ENCODE results near the gene TRIM56. TPM values are rescaled to one million over a fixed set of nuclear protein-coding genes. Genes with fewer than 3 reads are reported as not detected.

The TRIM56 gene
- total and polyA plus RNA-seq, 2 of the 13 experiments (the other 11 are each of a cell fraction or from before 2014, with no cell fraction given) = 3.2 to 7.1 TPM

DNA sequence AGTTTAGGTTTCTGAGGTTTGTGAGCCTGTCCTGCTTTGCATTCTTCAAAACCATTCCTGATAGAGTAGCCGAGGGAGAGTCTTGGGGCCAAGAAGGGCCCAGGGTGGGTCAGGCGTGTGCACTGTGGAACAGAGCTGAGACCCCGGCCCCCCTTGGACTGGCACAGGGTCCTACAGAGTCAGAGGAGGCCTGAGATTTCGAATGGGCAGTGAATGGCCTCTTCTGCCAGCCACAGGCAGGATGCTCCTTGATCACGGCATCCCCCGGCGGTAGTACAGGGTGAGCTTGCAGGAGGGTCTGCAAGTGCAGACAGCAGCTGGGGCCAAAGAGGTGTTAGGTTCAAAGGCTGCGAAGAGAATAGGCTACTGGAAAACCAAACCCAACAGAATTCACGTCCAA lies 4.6 kb downstream of the TRIM56 start:
- ATAC-seq (no peak), DNase-seq (ENCODE audit: low spot score) (no peak), FAIRE-seq (no peak)
- no peak for TF ChIP-seq ZNF678 (CRISPR knock-in tag; IDR thresholded peaks at IDR 0.05)
- TF ChIP-seq, protein P1, sequence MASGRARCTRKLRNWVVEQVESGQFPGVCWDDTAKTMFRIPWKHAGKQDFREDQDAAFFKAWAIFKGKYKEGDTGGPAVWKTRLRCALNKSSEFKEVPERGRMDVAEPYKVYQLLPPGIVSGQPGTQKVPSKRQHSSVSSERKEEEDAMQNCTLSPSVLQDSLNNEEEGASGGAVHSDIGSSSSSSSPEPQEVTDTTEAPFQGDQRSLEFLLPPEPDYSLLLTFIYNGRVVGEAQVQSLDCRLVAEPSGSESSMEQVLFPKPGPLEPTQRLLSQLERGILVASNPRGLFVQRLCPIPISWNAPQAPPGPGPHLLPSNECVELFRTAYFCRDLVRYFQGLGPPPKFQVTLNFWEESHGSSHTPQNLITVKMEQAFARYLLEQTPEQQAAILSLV (CRISPR knock-in tag; IDR thresholded peaks at IDR 0.05; ENCODE audit: borderline replicate concordance) = no peak
- TF ChIP-seq SOX13 (IDR thresholded peaks at IDR 0.05) = no peak
- no peak for TF ChIP-seq SOX13 (CRISPR knock-in tag; conservative IDR thresholded peaks at IDR 0.05 in 1 of 2, IDR thresholded peaks at IDR 0.05 in 1 of 2)
- TF ChIP-seq ZNF713 (CRISPR knock-in tag; IDR thresholded peaks at IDR 0.05) = no peak
- TF ChIP-seq ZBTB7A (CRISPR knock-in tag; IDR thresholded peaks at IDR 0.05) = no peak
- no peak for TF ChIP-seq FOXA3 (CRISPR knock-in tag; IDR thresholded peaks at IDR 0.05)
- TF ChIP-seq NFE2L1 (CRISPR knock-in tag; IDR thresholded peaks at IDR 0.05; ENCODE audit: borderline replicate concordance) = no peak
- TF ChIP-seq ZNF879 (CRISPR knock-in tag; IDR thresholded peaks at IDR 0.05) = no peak
- CTCF ChIA-PET (ENCODE audit: low intra/inter-chr PET ratio, low total read pairs) = no interaction called here
- Histone ChIP-seq H3K9ac (ENCODE audit: insufficient read depth, low read depth, low read length) (no peak overlapping the region), H3K79me2 (ENCODE audit: insufficient read depth, low read length) (peaks cover 12% of the 10 kb centered on the region), H3K9me3 (ENCODE audit: low read length) (no peaks in the 10 kb centered on the region), H3K4me1 (ENCODE audit: insufficient read depth, low read length) (peaks cover 18% of the 10 kb centered on the region), H3K27ac (ENCODE audit: extremely low read length, insufficient read depth, low read length) (no peak overlapping the region), H3K36me3 (replicated peaks in 1 of 2; ENCODE audit: control insufficient read depth in 1 of 2, insufficient read depth in 2 of 2, low read length in 2 of 2) (peaks cover 7 to 27% of the 10 kb centered on the region in 2 experiments; a peak in 3 of 5 replicates), H3K4me2 (ENCODE audit: low read depth, low read length) (no peak overlapping the region), H3K4me3 (replicated peaks in 1 of 3; ENCODE audit: insufficient read depth in 1 of 3, low read depth in 2 of 3, low read length in 3 of 3) (no peak overlapping the region), H4K20me1 (ENCODE audit: insufficient read depth, low read length) (no peaks in the 10 kb centered on the region), H3K27me3 (ENCODE audit: control insufficient read depth in 1 of 2, insufficient read depth in 2 of 2, low read length in 2 of 2) (peaks cover 0 to 2% of the 10 kb centered on the region in 2 experiments; a peak in 1 of 5 replicates), H2AFZ (ENCODE audit: low read length) (no peak overlapping the region)
- intact Hi-C loops (cut with micrococcal nuclease; ENCODE audit: unreplicated experiment) (no loop called here), in situ Hi-C loops (cut with HindIII; ENCODE audit: extremely low pct_ligation_motif_present, low pct_unique_long_range_greater_than_20kb) (no loop called here)
- POLR2A ChIA-PET = interaction anchor here (0.7 to 1.3 kb wide), 2 partner anchors 32 to 37 kb away, joined by 3 to 4 read pairs; partner anchors contain the start of gene SERPINE1
- BruUV-seq (replicated peaks) = TSS peak; percentile 36
- 98% methylated on average over 9 of the region's 9 CpGs for WGBS (ENCODE audit: low lambda C conversion rate)
